Iris pigment epithelial cell (primary cell): Measurements from ENCODE around the gene TRMT11.

ENCODE experiments used
- DNase-seq: peaks from one replicate; pipeline ENCODE4 v3.0.0-alpha.2; 2011; ENCODE audit warnings: low read depth

The TRMT11 gene

GRCh38 chr6:126076992-126077664 lies 90.8 kb downstream of the TRMT11 start:
- DNase-seq, result no peak

DNA sequence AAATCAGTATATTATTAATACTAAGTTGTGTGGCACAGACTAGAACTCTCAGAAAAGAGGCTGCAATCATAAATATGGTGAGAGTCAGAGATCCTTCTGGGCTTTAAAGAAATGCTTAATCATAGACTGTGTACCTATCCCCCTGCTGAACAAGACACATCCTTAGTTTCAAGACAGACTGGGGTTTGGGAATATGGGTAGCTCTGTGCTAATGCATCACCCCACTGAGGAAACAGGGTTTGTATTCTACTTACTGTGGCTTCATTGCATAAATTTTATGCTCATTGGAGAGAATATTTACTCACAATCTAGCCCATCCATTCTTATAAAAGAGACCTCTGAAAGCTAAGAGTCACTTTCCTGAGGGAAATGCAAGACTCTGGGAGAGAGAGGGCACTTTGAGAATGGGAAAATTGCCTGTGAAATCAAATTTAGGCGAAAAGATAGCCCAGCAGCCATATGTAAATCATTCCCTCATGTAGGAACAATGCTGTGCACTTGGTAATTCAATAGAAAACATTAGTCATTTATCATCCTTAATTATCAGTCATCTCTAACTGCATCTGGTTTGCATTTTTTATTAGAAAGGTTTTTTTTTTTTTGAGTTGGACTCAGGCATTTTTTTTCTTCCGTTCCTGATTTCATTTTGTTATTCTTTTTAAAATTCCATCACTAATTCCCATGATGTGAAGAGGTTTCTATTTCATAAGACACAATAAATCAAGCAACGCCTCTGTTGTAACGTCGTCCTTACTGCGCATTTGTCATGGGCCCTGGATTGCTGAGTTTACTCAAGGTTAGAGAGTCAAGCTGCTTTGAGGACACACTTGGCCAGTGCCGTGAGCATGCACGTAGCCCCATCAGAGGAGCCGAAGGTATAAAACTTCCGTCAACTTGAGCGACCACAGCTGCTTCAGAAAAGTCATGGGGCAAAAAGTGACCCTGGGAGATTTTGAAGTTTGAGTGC lies 91.8 kb downstream of the TRMT11 start:
- DNase-seq, result no peak

GRCh38 chr6:126083875-126084274 lies 97.5 kb downstream of the TRMT11 start:
- DNase-seq, result no peak

DNA sequence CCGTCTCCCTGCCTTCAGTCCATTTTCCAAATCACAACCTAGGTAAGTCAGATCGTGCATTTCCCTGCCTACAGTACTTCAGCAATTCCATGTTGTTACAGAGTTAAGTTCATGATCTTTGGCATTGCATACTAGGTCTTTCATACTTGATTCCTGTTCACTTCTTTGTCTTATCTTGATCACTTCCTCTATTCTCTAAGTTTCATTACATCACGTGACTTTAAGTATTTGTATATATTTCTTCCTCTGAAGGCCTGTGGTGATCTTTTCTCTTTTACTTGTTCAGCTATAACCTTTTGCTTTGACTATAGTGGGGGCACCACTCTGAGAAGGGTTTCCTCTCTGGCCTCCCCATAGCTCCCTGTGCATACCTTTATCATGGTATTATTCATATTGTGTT lies 100.2 kb downstream of the TRMT11 start:
- DNase-seq, result no peak
